VCaP (cell line): ENCODE measurements around the gene KIAA0232.

Experiments
- H3K27ac ChIP-seq: fragments of 450-650 bp; 2 replicates; pipeline ENCODE4 v1.5.1; 2017
- CTCF ChIP-seq: fragments of 450-650 bp; conservative IDR thresholded peaks from 2 replicates; pipeline ENCODE4 v1.5.1; 2017; ENCODE audit warnings: mild to moderate bottlenecking, moderate library complexity

The KIAA0232 gene

GRCh38 chr4:6916069-6916586, 133.6 kb downstream of the KIAA0232 start:
- H3K27ac ChIP-seq: no peak overlapping the region
- TF ChIP-seq CTCF: no peak

DNA sequence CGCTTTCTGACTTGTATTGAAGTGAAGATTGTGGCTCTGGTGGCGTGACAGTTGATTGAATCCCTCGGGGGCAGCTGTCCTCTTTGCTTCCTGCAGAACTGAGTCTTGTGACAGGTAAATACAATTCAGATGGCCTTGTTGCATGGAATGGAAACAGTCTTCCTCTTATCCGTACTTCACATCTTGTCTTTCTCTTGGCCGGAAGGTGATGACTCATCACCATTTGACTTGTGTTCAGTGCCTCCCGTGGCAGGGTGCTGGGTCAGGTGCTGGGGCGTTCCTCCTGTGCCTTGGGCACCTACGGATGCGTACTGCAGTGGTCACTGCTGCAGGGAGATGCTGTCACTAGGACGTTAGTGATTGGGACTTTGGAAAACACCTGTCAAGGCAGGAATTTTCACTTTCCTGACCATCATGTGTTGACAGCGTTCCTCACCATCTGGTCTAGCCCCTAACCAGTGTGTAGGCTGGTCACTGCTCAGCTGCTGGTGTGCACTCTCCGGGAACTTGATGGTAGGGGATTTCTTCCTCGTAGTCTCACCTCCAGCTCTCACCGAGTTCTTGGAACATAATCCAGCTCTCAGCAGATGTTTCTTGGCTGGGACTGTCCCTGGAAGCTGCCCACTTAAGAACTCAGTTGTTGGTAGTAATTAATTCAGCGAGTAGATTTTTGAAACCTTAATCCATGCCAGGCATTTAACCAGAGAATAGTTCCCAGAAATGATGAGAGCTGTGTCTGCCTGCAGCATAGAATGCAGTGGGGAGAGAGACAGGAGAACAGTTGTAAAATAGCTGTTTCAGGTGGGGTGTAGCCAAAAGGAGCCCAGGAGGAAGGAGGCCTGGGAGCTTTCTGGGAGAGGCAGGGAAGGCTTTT, 134.3 kb downstream of the KIAA0232 start:
- TF ChIP-seq CTCF: no peak
- H3K27ac ChIP-seq: peak overlapping the region; percentile 76

- H3K27ac ChIP-seq: peak overlapping the region; percentile 76
- TF ChIP-seq CTCF: peak; percentile 76
Observed at GRCh38 chr4:6917461-6918271, 135.1 kb downstream of the KIAA0232 start.

DNA sequence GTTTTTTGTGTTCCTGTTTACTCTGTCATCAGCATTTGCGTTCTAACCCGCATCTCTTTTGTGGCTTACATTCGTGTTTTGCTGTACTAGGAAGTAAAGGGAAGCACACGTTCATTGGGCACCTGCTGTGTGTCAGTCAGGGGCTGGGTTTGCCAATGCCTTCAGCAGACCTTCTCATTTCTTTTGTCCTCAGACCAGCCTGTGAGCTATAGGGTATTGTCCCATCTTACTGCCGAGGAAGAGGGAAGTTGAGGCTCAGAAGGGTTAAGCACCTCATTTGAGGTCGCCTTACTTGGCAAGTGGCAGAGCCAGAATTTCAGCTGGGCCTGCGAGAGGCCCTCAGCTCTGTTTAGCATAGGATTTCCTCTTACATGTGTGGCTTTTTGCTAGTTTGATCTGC, 135.8 kb downstream of the KIAA0232 start:
- H3K27ac ChIP-seq: peak overlapping the region; percentile 76
- no peak for TF ChIP-seq CTCF

DNA sequence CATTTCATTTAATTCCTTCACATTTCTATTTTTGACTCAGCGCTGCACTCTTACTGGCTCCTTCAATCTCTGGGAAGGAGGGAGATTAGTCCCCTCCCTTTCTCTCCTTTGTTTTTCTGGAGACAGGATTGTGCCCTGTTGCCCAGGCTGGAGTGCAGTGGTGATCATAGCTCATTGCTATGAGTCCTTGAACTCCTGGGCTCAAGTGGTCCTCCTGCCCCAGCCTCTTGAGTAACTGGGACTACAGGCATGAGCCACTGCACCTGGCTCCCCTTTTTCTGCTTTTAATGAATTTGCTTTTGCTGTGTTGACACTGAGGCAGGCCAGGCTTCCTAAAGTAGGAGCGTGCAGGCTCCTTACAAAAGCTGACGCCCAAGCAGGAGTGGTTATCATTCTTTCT, 137.6 kb downstream of the KIAA0232 start:
- no peak for TF ChIP-seq CTCF
- no peak overlapping the region for H3K27ac ChIP-seq

DNA sequence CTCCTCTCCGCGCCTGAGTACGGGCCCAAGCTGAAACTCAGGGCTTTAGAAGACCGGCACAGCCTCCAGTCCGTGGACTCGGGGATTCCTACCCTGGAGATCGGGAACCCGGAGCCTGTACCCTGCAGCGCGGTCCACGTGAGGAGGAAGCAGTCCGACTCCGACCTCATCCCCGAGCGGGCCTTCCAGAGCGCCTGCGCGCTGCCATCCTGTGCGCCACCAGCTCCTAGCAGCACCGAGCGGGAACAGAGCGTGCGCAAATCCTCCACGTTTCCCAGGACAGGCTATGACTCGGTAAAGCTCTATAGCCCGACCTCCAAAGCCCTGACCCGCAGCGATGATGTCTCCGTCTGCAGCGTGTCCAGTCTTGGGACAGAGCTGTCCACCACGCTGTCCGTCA, 141.0 kb downstream of the KIAA0232 start:
- H3K27ac ChIP-seq: no peak overlapping the region
- TF ChIP-seq CTCF: no peak

- no peak overlapping the region for H3K27ac ChIP-seq
- no peak for TF ChIP-seq CTCF
Observed at GRCh38 chr4:6924361-6924779, 141.8 kb downstream of the KIAA0232 start.
